GM18517 (cell line): ENCODE measurements around the gene DDX43.
A peak's percentile ranks its signal among the peaks of the same experiment; 100 is the strongest.
"Not testable (repeated sequence)": the region's sequence is repeated elsewhere in the genome, so short reads cannot be mapped to it uniquely, and the experiment has no call there.

Experiments
- ATAC-seq: cut with Tn5 transposase; IDR thresholded peaks from one replicate; pipeline ENCODE4 v1.9.1; 2021; ENCODE audit warnings: mild to moderate bottlenecking, moderate library complexity; ENCODE audit not compliant: unreplicated experiment

Gene DDX43

DNA sequence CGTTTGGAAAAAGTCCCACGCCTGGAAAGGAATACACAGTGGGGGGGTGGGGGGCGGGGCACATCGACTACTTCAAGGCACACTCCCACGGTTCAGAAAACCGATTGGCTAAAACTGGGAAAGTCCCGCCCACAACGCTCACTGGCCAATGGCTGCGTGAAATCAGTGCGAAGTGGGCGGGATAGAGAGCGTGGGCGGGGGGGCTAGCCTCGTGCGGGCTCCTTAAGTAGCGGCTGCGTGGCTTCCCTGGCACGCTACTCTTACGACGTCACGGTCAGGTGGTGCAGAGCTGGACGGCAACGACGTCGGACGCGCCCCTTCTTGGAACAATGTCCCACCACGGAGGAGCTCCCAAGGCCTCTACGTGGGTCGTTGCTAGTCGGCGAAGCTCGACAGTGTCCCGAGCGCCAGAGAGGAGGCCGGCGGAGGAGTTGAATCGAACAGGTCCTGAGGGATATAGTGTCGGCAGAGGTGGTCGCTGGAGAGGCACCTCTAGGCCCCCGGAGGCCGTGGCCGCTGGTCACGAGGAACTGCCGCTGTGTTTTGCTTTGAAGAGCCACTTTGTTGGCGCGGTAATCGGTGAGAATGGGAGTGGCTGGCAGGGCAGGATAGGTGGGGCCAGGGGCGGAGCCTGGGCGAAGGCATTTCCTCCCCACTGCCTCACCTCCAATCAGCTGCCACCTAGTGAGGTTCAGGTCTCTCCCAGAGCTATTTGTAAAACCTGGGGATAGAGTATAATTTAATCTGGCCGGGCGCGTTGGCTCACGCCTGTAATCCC is at the start of gene DDX43:
Gene DDX43 (plus strand): TSS at position 252 of the 778 bp plus-strand sequence. CDS start 78 bp downstream, at position 330.
- ATAC-seq, result no peak

DNA sequence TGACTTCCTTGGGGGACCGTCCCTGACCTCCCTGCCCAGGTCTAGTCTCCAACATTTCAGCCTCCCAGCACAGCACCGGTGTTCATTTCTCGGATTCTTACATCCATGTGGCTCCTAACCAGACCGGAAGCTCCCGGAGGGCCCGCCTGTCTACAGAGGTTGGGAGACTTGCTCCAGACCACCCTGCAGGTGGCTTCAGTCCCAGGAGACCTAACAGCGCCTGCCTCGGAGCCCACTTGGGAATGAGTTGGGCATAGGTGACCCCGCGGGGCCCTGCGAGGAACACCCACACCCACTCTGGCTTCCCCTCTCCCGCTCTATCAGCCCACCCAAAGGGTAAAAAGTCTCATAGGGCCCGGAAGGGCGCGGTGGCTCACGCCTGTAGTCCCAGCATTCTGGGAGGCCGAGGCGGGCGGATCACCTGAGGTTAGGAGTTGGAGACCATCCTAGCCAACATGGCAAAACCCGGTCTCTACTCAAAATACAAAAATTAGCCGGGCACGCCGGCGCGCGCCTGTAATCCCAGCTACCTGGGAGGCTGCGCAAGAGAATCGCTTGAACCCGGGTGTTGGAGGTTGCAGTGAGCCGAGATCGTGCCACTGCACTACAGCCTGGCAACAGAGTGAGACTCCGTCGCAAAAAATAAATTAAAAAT is 46.0 kb upstream of the DDX43 start:
- no peak for ATAC-seq

DNA sequence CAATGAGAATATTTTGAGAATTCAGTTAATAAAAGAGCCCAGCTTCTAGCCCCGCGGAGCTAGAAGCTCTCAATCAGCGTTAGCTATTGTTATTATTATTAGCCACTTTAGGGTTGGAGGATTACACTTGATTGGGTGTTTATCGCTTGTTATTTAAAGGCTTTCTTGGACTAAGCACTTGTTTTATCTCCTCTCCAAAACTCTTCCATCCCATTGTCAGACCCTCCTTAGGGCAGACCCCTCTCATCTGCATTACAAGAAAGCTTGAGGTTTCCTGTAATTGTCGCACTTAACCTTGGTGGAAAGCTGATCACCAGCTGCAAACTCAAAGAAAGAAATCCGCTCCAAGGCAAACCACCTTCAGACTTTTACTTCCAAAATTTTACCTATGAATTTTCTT is 45.3 kb upstream of the DDX43 start:
- ATAC-seq, result no peak

DNA sequence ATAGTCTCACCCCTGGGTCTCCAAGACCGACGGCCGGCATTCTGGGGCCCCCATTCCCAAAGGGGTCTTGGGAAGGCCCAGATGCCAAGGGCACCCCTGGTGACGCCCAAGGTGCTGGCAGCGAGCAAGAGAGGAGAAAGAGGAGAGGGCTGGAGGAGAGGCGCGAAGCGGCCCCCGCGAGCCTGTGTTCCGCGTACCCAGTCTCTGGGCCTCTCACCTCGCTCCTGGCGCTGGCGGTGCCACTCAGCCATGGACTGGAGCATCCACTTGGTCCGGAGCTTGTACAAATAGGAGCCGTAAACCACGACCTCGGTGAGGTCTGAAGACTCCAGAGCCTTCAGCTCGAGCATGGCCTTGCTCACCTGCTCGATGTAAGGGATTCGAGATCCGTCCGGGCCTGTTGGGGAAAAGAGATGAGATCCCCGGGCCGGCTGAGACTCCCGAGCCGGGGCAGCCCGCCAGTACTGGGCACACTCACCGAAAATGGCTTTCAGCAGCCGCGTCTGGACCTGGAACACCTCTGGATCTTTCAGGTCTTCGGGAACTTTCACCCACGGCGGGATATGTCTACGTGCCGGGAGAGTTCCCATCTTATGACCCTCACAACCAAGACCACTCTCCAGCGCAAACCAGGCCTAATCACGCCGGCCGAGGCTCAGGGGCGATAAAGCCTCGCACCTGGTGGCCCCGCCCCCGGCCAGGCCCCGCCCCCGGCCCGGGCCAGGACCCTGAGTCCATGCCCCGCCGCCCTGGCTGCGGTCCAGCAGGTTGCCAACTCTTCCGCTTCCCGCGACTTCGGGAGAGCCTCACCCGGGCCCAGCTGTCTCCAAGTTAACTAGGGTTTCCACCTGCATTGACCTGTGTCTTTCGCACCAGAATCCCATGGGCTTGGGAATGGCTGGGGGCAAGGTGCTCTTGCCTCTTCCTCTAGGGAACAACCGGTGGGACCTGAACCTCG is 40.7 kb upstream of the DDX43 start, which contains the start of gene DPPA5:
Gene DPPA5 (minus strand): TSS at position 641 of the 958 bp plus-strand sequence. CDS start 51 bp downstream, at position 590.
- no peak for ATAC-seq

DNA sequence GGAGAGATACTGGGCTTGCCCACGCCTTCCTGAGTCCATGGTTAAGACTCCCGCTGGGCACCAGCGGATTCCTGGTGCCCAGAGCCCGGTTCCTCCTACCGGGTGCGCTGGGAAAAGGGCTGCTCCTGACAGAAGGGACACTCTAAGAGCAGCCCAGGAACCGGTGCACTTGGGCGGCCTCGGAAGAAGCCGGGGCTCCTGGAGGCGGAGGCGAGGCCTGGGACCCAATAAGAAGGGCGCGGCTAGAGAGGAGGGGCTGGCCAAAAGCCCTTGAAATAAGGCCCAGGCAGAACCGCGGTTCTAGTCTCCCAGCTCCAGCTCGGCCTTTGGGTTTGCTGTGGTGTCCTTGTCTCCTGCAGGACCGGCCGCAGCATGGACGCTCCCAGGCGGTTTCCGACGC is 32.3 kb upstream of the DDX43 start, which contains the start of gene KHDC3L:
Gene KHDC3L (plus strand): TSS at position 301 of the 400 bp plus-strand sequence. CDS start 72 bp downstream, at position 373.
- ATAC-seq, result no peak

DNA sequence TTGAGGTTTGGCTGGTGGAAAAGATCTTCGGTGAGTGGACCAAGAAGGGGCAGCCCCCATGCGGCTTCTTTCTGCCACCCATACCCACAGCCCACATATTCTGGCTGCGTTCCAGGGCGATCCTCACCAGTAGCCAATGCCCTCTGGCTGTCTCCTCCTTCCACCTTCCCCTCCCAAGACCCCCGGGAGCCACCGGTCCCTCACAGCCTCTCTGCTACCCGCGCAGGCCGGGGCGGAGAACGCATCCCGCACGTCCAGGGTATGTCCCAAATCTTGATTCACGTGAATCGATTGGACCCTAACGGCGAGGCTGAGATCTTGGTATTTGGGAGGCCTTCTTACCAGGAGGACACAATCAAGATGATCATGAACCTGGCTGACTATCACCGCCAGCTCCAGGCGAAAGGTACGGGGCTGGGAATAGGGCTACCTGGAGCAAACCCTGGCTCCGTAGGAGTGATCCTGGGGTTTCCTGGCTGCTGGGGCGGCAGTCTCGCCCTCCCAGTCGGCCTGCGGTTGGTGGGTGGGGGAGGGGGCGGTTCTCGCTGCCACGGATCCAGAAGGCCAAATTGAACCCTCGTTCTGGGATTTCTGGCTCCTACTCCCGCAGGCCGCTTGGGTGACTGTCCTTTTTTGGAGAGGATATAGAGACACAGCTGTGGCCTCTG is 31.6 kb upstream of the DDX43 start:
- no peak for ATAC-seq

DNA sequence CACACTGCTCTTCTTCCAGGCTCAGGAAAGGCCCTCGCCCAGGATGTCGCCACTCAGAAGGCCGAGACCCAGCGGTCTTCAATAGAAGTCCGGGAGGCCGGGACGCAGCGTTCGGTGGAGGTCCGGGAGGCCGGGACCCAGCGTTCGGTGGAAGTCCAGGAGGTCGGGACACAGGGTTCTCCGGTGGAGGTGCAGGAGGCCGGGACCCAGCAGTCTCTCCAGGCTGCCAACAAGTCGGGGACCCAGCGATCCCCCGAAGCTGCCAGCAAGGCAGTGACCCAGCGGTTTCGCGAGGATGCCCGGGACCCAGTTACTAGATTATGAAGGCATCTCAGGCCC is 31.1 kb upstream of the DDX43 start:
- ATAC-seq, result no peak

DNA sequence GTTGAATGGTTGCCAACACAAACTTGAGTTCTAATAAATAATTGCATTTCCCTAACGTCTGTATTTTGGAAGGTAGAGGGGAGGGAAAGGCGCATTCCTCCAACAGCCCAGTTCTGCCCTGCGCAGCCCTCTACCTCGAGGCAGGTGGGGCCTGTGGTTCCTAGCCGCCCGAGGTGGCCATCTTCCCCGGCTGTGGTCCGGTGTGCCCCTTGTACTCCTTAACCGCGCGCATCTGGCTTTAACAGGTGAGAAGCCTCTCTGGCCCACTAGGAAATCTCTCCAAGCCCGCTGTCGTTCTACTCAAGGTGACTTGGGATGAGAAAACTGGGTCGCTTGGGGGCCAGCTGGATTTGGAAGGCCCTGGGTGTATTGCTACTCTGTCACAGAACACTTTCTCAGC is 30.5 kb upstream of the DDX43 start:
- ATAC-seq, result no peak

DNA sequence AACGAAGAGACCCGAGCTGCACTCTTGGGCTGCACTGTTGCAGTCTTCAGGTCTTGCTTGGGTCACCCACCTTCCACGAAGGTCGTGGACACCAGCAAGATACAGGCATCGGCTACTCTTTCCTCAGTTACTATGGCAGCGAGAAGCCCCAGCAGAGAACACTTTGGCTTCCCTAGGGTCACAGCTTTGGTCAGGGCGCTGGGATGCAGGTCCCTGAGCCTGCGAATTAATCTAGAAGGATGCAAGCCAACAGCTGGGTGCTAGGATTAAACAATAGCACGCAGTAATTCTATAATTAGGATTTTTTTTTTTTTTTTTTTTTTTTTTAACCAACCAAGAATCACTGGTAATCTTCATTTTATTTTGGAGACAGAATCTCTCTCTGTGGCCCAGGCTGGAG is 30.1 kb upstream of the DDX43 start:
- ATAC-seq, result no peak

DNA sequence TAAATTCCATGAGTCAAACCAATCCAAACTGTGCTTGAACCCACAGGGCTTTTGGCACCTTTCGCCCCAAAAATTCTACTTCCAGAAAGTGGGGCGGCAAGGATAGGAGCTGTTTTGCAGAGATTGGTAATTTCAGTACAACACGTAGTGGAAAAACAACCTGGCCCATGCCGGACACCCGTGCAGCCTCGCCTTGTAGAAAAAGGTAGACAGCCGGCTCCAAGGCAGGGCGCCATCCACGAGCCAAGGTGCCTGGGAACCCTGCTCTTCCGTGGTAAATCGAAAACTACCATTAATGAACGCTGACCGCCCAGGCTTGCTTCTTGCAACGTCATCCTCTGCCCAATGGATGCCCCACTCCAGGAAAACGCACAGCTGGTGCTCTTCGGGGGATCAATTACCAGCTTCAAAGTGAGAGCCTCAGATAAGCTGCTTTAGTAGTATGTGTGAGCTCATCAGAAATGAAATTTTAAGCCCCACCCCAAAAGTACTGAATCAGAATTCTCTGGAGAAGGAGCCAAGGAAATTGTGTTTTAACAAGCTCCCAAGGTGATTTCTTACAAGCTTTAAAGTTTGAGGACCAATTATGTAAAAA is 26.8 kb upstream of the DDX43 start:
- ATAC-seq, result no peak

DNA sequence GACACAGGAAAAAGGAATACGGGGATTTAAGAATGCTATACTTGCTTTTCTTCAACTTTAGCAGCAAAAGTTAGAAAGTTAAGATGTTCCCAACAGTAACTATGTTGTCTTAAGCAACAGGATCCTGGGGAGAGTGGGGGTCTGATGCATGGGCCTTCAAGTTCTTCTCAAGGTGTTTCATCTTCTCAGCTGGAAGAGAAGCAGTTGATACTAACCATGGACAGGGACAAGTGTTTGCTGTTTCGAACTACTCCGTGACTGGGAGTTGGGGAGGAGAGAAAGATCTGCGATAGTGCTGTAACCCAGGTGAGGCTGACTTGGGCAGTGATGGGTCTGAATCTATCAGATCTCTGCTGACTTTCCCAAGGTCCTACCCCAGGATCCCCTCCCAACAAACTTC is 26.0 kb upstream of the DDX43 start:
- ATAC-seq, result no peak

DNA sequence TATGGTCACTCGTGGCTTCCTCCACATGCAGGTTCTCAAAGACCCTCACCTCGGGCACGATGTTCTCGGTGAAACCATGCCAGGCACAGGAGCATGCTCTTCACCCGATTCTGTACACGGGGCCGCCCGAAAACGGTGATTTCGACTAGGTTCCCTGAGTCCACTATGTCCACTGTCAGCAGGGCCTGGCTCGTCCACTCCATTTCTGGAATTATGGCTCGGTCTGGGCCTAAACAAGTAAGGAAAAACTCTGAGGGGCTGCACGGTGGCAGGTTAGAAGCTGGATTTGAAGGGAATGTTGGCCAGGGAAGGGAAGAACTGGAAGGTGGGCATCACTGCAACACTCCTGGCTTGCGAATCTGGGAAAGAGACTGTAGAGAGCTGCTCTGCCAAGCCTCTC is 25.5 kb upstream of the DDX43 start:
- no peak for ATAC-seq

DNA sequence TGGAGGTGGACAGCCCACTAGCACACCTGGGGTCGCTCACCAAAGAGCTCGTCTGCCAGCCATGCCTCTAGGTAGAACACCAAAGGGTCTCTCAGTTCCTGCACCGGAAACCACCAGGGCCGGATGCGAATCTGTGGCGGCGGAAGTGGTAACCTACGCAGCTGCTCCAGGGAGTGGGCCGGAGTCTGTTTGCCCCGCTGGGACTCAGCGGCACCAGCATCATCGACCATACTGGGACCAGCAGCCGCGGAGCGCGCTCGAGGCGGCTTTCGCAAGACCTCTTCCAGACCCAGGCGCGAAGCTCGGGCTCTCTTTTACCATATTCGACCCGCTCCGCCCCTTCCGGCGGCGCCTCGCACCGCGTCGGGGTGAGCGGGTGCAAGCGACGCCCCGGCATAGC is 25.1 kb upstream of the DDX43 start, which contains the start of gene OOEP:
Gene OOEP (minus strand): TSS at position 335 of the 400 bp plus-strand sequence. CDS start 105 bp downstream, at position 230.
- no peak for ATAC-seq

DNA sequence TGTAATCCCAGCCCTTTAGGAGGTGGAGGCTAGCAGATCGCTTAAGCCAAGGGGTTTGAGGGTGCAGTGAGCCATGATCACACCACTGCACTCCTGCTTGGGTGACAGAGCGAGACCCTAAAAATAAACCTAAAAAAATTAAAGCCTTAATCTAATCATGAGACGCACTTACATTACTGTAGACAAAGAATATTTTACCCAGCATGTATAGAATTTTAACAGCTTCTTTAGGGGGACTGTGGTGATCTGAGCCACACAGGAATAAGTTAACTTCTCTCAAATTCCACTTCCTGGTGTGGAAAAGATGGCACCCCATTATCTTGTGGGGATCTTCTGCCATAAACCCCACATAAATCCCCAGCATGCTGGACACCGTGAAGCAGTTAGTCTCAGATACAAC is 22.6 kb upstream of the DDX43 start:
- ATAC-seq, result no peak

DNA sequence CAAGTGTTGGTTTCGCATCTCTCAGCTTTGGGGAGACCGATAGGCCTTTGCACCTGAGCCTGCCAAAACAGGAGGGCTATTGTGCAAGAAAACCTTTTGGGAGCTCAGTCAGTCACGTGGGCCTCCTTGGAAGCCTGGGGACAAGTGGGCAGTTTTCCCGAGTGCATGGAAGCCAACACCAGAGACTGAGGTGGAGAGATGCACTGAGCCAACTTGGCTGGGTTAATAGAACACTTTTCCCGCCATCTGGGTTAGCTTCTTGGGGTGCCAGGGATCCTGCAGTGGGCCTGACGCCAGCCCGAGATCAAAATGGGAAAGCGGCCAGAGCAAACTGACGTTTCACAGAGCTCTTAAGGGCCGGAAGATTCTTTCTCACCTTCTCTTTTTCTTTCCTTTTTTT is 22.1 kb upstream of the DDX43 start:
- ATAC-seq, result no peak

DNA sequence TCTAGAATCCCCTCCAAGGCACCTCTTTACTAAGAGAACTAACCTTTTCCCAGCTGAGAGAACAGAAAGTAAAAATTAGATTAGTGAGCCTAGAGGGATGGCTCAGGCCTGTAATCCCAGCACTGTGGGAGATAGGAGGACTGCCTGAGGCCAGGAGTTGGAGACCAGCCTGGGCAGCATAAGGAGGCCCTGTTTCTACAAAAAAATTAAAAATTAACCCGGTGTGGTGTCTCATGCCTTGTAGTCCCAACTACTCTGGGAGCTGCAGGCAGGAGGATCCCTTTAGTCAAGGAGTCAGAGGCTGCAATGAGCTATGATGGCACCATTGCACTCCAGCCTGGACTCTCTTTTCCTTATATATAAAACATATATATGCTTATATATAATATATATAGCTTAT is 19.4 kb upstream of the DDX43 start:
- ATAC-seq, result no peak

DNA sequence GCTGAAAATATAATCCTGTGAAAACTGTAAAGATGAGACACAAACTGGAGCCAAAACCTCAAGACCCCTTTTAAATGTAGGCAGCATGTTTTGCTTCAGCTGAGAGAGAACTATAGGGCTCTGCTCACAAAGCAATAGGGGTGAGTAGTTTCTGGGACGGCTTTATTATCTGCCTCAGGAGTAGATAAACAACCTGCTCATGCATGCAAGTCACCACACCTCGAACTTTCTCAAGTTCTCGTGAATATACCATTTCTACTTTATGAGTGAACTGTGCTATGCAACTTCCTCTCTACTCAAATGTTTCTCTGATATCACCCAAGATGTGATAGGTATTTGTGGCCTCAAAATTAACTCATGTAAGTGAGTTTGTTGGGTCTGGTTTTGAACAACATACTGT is 17.4 kb upstream of the DDX43 start:
- ATAC-seq, result no peak

DNA sequence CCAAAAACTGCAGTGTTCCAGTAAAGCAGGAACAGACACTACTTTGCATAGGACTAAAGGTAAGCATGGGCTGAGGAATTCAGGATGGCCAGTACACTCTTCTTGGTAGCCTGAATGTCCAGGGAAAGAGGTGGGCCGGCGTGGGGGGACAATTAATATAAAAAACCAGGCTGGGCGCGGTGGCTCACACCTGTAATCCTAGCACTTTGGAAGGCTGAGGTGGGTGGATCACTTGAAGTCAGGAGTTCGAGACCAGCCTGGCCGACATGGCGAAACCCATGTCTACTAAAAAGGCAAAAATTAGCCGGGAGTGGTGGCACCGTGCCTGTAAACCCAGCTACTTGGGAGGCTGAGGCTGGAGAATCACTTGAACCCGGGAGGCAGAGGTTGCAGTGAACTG is 13.1 kb upstream of the DDX43 start:
- not testable (repeated sequence) for ATAC-seq

DNA sequence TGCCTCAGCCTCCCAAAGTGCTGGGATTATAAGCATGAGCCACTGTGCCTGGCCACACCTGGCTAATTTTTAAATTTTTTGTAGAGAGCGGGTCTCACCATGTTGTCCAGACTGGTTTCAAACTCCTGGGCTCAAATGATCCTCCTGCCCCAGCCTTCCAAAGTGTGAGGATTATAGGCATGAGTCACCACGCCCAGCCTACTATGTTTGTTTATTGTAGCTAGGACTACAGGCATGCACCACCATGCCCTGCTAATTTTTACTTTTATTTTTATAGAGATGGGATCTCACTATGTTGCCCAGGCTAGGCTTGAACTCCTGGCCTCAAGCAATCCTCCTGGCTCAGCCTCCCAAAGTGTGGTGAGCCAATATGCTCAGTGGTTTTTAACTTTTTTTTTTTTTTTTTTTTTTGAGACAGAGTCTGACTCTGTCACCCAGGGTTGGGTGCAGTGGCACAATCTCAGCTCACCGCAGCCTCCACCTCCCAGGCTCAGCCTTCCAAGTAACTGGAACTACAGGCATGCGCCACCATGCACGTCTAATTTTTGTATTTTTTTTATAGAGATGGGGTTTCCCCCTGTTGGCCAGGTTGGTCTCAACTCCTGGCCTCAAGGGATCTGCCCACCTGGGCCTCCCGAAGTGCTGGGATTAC is 12.0 kb upstream of the DDX43 start:
- no peak for ATAC-seq

DNA sequence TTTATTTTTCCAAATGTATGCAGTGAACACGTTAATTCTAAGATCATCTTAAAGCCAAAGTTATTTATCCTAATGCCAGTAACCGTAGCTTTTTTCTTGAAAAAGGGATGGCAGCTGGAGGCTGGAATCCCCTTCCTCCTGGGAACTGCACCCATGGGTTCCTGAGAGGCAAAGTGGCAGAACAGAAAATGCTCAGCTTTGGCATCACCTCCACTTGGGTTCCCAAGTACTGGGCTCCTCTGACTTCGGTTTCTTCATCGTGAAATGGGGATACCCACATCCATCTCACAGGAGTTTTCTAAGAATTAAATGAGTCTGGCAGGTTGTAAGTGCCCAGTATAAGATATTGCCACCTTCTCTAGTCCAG is 6.2 kb upstream of the DDX43 start:
- ATAC-seq, result peak; percentile 5
